ENCODE measurements around the gene SLX4IP. TPM values are rescaled to one million over a fixed set of nuclear protein-coding genes. Genes with fewer than 3 reads are reported as not detected.

SLX4IP gene
- total and polyA plus RNA-seq, 4 donors = 1.2 to 9.5 (median 4.3) TPM

DNA sequence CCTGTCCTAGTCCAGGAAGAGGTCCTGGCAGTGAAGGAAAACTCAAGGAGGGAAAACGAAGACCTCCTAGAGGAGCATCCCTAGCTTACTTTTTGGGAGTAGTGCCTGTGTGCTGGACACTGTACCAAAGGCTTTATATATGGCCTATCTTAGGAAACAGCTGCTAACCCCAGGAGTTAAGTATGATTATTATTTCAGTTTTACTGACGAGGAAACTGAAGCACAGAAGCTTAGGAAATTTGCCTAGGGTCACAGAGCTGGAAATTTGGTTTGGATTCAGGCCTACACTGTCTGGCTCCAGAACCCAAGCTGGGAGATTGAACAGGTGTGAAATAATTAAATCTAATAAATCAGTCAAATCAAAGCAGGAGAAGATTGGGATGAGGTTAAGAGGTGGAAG, 78.0 kb downstream of the SLX4IP start:
- Histone ChIP-seq H3K4me1 (ENCODE audit: control insufficient read depth in 5 of 5, insufficient read depth in 5 of 5, low read length in 5 of 5) (peaks cover 8 to 52% (median 14%) of the 10 kb centered on the region in 5 donors), H3K27ac (ENCODE audit: low read depth in 1 of 2, low read length in 1 of 2) (no peak overlapping the region), H3K4me3 (no peak overlapping the region), H3K27me3 (ENCODE audit: control insufficient read depth in 3 of 3, insufficient read depth in 3 of 3, low read length in 2 of 3) (no peaks in the 10 kb centered on the region), H3K36me3 (ENCODE audit: control insufficient read depth in 4 of 4, insufficient read depth in 4 of 4, low read length in 4 of 4) (peaks cover 0 to 2% (median 0%) of the 10 kb centered on the region in 4 donors), H3K9me3 (ENCODE audit: control insufficient read depth in 4 of 4, insufficient read depth in 3 of 4, low read length in 3 of 4) (no peaks in the 10 kb centered on the region), H3K9ac (ENCODE audit: insufficient read depth in 1 of 2, low read length in 2 of 2) (no peak overlapping the region)
- DNase-seq (no peak), ATAC-seq (ENCODE audit: insufficient read depth, low FRiP score) (no peak)
- 71 to 85% methylated on average over 2 of the region's 2 CpGs for WGBS, 2 donors
- TF ChIP-seq, protein P1, sequence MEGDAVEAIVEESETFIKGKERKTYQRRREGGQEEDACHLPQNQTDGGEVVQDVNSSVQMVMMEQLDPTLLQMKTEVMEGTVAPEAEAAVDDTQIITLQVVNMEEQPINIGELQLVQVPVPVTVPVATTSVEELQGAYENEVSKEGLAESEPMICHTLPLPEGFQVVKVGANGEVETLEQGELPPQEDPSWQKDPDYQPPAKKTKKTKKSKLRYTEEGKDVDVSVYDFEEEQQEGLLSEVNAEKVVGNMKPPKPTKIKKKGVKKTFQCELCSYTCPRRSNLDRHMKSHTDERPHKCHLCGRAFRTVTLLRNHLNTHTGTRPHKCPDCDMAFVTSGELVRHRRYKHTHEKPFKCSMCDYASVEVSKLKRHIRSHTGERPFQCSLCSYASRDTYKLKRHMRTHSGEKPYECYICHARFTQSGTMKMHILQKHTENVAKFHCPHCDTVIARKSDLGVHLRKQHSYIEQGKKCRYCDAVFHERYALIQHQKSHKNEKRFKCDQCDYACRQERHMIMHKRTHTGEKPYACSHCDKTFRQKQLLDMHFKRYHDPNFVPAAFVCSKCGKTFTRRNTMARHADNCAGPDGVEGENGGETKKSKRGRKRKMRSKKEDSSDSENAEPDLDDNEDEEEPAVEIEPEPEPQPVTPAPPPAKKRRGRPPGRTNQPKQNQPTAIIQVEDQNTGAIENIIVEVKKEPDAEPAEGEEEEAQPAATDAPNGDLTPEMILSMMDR (IDR thresholded peaks at IDR 0.05; ENCODE audit: control extremely low read depth, extremely low read depth) = no peak

DNA sequence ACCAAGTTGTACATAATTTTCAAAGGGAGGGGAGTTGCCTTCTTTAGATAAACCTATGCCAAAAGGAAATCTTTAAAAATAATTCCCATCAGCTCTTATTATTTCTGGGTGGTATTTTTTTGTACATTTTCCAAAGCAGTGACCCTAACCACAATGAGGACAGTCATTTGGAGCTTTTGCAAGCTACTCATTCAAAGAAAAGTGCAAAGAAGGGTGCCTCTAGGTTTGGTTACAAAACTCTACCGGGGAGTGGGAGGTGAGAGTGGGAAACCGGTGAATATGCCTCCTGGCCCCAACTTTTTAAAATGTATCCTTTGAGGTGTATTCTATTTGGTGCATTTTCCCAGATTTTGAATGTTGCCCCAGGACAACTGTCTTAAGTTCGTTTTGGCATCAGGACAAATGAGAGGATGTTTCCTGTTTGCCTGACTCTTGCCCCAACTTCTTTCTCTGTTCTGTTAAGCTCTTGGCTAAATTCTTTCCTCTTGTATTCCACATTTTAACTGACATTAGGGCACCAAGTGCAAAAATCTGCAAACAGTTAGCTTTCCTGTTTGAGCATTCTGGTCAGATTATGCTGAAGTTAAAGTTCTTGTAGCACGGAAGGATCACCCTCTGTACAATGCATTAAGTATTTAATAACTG, 78.9 kb downstream of the SLX4IP start:
- WGBS, 2 donors = 26 to 41% methylated on average over 4 of the region's 4 CpGs
- no peak for ATAC-seq (ENCODE audit: insufficient read depth, low FRiP score)
- peak in 2 of 3 donors; percentile 50 to 65 for DNase-seq
- Histone ChIP-seq H3K27ac (ENCODE audit: low read depth in 1 of 2, low read length in 1 of 2) (no peak overlapping the region), H3K9ac (ENCODE audit: insufficient read depth in 1 of 2, low read length in 2 of 2) (peak overlapping the region in 1 of 2 donors; percentile 3), H3K36me3 (ENCODE audit: control insufficient read depth in 4 of 4, insufficient read depth in 4 of 4, low read length in 4 of 4) (peaks cover 0 to 2% (median 0%) of the 10 kb centered on the region in 4 donors), H3K4me1 (ENCODE audit: control insufficient read depth in 5 of 5, insufficient read depth in 5 of 5, low read length in 5 of 5) (peaks cover 4 to 42% (median 8%) of the 10 kb centered on the region in 5 donors), H3K27me3 (ENCODE audit: control insufficient read depth in 3 of 3, insufficient read depth in 3 of 3, low read length in 2 of 3) (no peaks in the 10 kb centered on the region), H3K4me3 (no peak overlapping the region), H3K9me3 (ENCODE audit: control insufficient read depth in 4 of 4, insufficient read depth in 3 of 4, low read length in 3 of 4) (no peaks in the 10 kb centered on the region)
- TF ChIP-seq, protein P1 (IDR thresholded peaks at IDR 0.05; ENCODE audit: control extremely low read depth, extremely low read depth) = no peak

DNA sequence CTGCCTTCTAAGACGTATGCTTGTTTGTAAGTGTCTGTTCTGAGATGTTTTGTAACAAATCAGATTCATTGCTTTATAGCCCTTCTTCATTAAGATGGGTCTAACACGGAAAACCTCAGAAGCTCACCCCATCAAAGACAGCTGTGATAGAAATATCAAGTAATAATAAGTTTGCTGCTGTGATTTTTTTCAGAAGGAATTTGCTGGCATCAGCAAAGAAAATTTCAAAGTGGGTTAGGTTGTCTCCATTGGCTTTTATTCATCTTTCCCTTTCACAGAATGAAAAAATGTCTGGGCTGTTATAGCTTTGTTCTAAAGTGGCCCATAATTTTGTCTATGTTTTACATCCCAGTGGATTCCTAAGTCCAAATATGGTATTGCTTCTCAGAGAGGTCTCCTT, 81.4 kb downstream of the SLX4IP start:
- TF ChIP-seq, protein P1 (IDR thresholded peaks at IDR 0.05; ENCODE audit: control extremely low read depth, extremely low read depth) = no peak
- 41 to 68% methylated on average over 2 of the region's 2 CpGs for WGBS, 2 donors
- no peak overlapping the region for H3K4me3 ChIP-seq
- ATAC-seq (ENCODE audit: insufficient read depth, low FRiP score) = no peak
- peaks cover 3 to 32% (median 6%) of the 10 kb centered on the region in 5 donors for H3K4me1 ChIP-seq (ENCODE audit: control insufficient read depth in 5 of 5, insufficient read depth in 5 of 5, low read length in 5 of 5)
- H3K27me3 ChIP-seq (ENCODE audit: control insufficient read depth in 3 of 3, insufficient read depth in 3 of 3, low read length in 2 of 3) = no peaks in the 10 kb centered on the region
- no peak overlapping the region for H3K27ac ChIP-seq (ENCODE audit: low read depth in 1 of 2, low read length in 1 of 2)
- no peak for DNase-seq
- H3K9ac ChIP-seq (ENCODE audit: insufficient read depth in 1 of 2, low read length in 2 of 2) = no peak overlapping the region
- H3K9me3 ChIP-seq (ENCODE audit: control insufficient read depth in 4 of 4, insufficient read depth in 3 of 4, low read length in 3 of 4) = no peaks in the 10 kb centered on the region
- H3K36me3 ChIP-seq (ENCODE audit: control insufficient read depth in 4 of 4, insufficient read depth in 4 of 4, low read length in 4 of 4) = no peaks in the 10 kb centered on the region
